ENCODE data around the gene SERPINA10.

GRCh38 chr14:94316692-94317091, 23.6 kb upstream of the SERPINA10 start:
- TF ChIP-seq CTCF (IDR thresholded peaks at IDR 0.05) (no peak), POLR2AphosphoS5 (IDR thresholded peaks at IDR 0.05; ENCODE audit: insufficient read depth in 1 of 2, low read depth in 1 of 2) (no peak)
